ENCODE data around the gene RAPGEF4. TPM values are rescaled to one million over a fixed set of nuclear protein-coding genes. Genes with fewer than 3 reads are reported as not detected.

The RAPGEF4 gene
- total and polyA plus RNA-seq, 2 of the 8 experiments (the other 6 are each of a cell fraction or from before 2014, with no cell fraction given), result 1.2 to 2.6 TPM

- Histone ChIP-seq H4K5ac (ENCODE audit: insufficient read length, low read depth, low read length) (no peak overlapping the region), H2BK5ac (ENCODE audit: low read depth, low read length) (no peak overlapping the region), H2BK20ac (ENCODE audit: low read length) (no peak overlapping the region), H2BK15ac (ENCODE audit: low read length) (no peak overlapping the region), H4K8ac (ENCODE audit: extremely low read depth, insufficient read depth, low read length) (no peak overlapping the region), H2BK12ac (ENCODE audit: low read depth, low read length) (no peak overlapping the region), H3K4me2 (ENCODE audit: insufficient read depth in 1 of 2, low read depth in 2 of 2, low read length in 2 of 2) (no peak overlapping the region), H3K4me3 (ENCODE audit: extremely low read depth in 1 of 4, insufficient read depth in 2 of 4, low read depth in 3 of 4, low read length in 4 of 4) (no peak overlapping the region), H3K14ac (ENCODE audit: insufficient read length) (no peak overlapping the region), H3K4ac (replicated peaks; ENCODE audit: insufficient read length, low read depth, low read length) (no peak overlapping the region), H3K4me1 (replicated peaks in 1 of 4; ENCODE audit: control insufficient read depth in 3 of 4, insufficient read depth in 4 of 4, low read length in 3 of 4) (no peaks in the 10 kb centered on the region), H4K20me1 (replicated peaks in 1 of 2; ENCODE audit: control insufficient read depth in 1 of 2, insufficient read depth in 2 of 2, low read length in 2 of 2) (no peaks in the 10 kb centered on the region), H2BK120ac (replicated peaks; ENCODE audit: low read depth, low read length) (no peak overlapping the region), H3K23ac (ENCODE audit: insufficient read length) (no peak overlapping the region), H3K27ac (ENCODE audit: low read depth, low read length) (no peak overlapping the region), H3K36me3 (ENCODE audit: control insufficient read depth in 2 of 4, insufficient read depth in 4 of 4, low read length in 3 of 4) (no peaks in the 10 kb centered on the region), H2AFZ (ENCODE audit: low read length) (no peak overlapping the region), H3K79me1 (ENCODE audit: low read depth, low read length) (no peaks in the 10 kb centered on the region), H4K91ac (replicated peaks; ENCODE audit: insufficient read length, low read length) (no peak overlapping the region), H3K23me2 (ENCODE audit: low read depth, low read length) (no peaks in the 10 kb centered on the region), H3K18ac (ENCODE audit: extremely low read depth, low read length) (no peak overlapping the region), H2AK5ac (ENCODE audit: low read depth, low read length) (no peak overlapping the region), H3K9me3 (ENCODE audit: insufficient read depth in 2 of 2, low read depth in 1 of 2, low read length in 1 of 2) (no peaks in the 10 kb centered on the region), H3K27me3 (replicated peaks in 1 of 4; ENCODE audit: control insufficient read depth in 3 of 4, extremely low read depth in 1 of 4, insufficient read depth in 3 of 4, low read length in 3 of 4) (no peaks in the 10 kb centered on the region; a peak in 1 of 7 replicates), H3K56ac (replicated peaks; ENCODE audit: insufficient read length, low read depth, low read length) (no peak overlapping the region), H3K79me2 (ENCODE audit: control insufficient read depth in 1 of 2, insufficient read depth in 2 of 2, low read length in 2 of 2) (no peaks in the 10 kb centered on the region), H3K9ac (replicated peaks in 1 of 4; ENCODE audit: extremely low read depth in 1 of 4, low read depth in 3 of 4, low read length in 3 of 4) (no peak overlapping the region)
- DNase-seq (ENCODE audit: low read depth in 1 of 2, low spot score in 2 of 2) (no peak), FAIRE-seq (no peak)
- POLR2A ChIA-PET (ENCODE audit: partially characterized antibody), result no interaction called here
- WGBS, 2 experiments (ENCODE audit: extremely low coverage in 1 of 2, insufficient coverage in 1 of 2, insufficient read length in 1 of 2, insufficient replicate concordance in 2 of 2, low coverage in 1 of 2, low lambda C conversion rate in 2 of 2, missing lambda C conversion rate in 1 of 2), result 87% methylated on average over 2 of the region's 2 CpGs; no CpG with 5 or more reads in 1 of the 2 experiments
- CTCF ChIA-PET (ENCODE audit: partially characterized antibody), result interaction anchor here (0.6 to 1.2 kb wide), 2 partner anchors 13 to 614 kb away, joined by 3 to 4 read pairs; no protein-coding TSS in a partner anchor
- TF ChIP-seq USF2 (IDR thresholded peaks at IDR 0.05; ENCODE audit: low read length) (no peak), RAD21 (IDR thresholded peaks at IDR 0.05 in 1 of 2, conservative IDR thresholded peaks at IDR 0.05 in 1 of 2; ENCODE audit: low read depth in 2 of 2, low read length in 2 of 2) (no peak), EZH2 (IDR thresholded peaks at IDR 0.05; ENCODE audit: low read depth, low read length, severe bottlenecking) (no peak), BRCA1 (IDR thresholded peaks at IDR 0.05; ENCODE audit: low read depth, low read length) (no peak), CBX5 (IDR thresholded peaks at IDR 0.05; ENCODE audit: low read depth, low read length) (no peak), MAX (IDR thresholded peaks at IDR 0.05) (no peak), TBP (IDR thresholded peaks at IDR 0.05; ENCODE audit: low read depth, low read length) (no peak), RBBP5 (IDR thresholded peaks at IDR 0.05; ENCODE audit: borderline replicate concordance, low read depth, low read length) (no peak), PHF8 (conservative IDR thresholded peaks at IDR 0.05; ENCODE audit: low read depth, low read length) (no peak), CEBPB (IDR thresholded peaks at IDR 0.05; ENCODE audit: low read depth, low read length) (no peak), GTF2F1 (IDR thresholded peaks at IDR 0.05; ENCODE audit: borderline replicate concordance, low read depth, low read length) (no peak), HDAC6 (IDR thresholded peaks at IDR 0.05; ENCODE audit: low read depth, low read length) (no peak)
These were observed 142.2 kb downstream of the RAPGEF4 start for GRCh38 chr2:172877826-172878225.

Data from H1 (cell line).